GM19372 (cell line): ENCODE measurements around the gene RAD51C.
"Not testable (repeated sequence)": the region's sequence is repeated elsewhere in the genome, so short reads cannot be mapped to it uniquely, and the experiment has no call there.

Source experiments
- ATAC-seq: cut with Tn5 transposase; IDR thresholded peaks from one replicate; pipeline ENCODE4 v1.9.1; 2021; ENCODE audit warnings: mild to moderate bottlenecking, low read depth, moderate library complexity; ENCODE audit not compliant: unreplicated experiment

RAD51C gene

GRCh38 chr17:58730937-58731336, 38.5 kb downstream of the RAD51C start:
- ATAC-seq = no peak

- no peak for ATAC-seq
These were observed 41.6 kb downstream of the RAD51C start for GRCh38 chr17:58734040-58734439.

- no peak for ATAC-seq
These were observed 42.4 kb downstream of the RAD51C start for GRCh38 chr17:58734811-58735210.

- ATAC-seq = no peak
These were observed 48.8 kb downstream of the RAD51C start for GRCh38 chr17:58741121-58741625.

- ATAC-seq = no peak
These were observed 55.3 kb downstream of the RAD51C start for GRCh38 chr17:58747674-58748073.

- not testable (repeated sequence) for ATAC-seq
These were observed 57.2 kb downstream of the RAD51C start for GRCh38 chr17:58749627-58750026.

- ATAC-seq = no peak
These were observed 60.6 kb downstream of the RAD51C start for GRCh38 chr17:58753026-58753425.

- no peak for ATAC-seq
These were observed 62.8 kb downstream of the RAD51C start for GRCh38 chr17:58755269-58755576.

GRCh38 chr17:58755577-58756245, 63.3 kb downstream of the RAD51C start, which contains the start of gene PPM1E:
PPM1E (plus strand) TSS chr17:58755854.
- ATAC-seq = no peak

GRCh38 chr17:58756246-58757161, 64.1 kb downstream of the RAD51C start:
- no peak for ATAC-seq

- ATAC-seq = no peak
These were observed 64.8 kb downstream of the RAD51C start for GRCh38 chr17:58757162-58757613.

GRCh38 chr17:58758890-58759289, 66.5 kb downstream of the RAD51C start:
- ATAC-seq = no peak

GRCh38 chr17:58759522-58759921, 67.1 kb downstream of the RAD51C start:
- ATAC-seq = no peak

GRCh38 chr17:58760248-58760647, 67.8 kb downstream of the RAD51C start:
- no peak for ATAC-seq

GRCh38 chr17:58763263-58763662, 70.9 kb downstream of the RAD51C start:
- ATAC-seq = no peak

- ATAC-seq = no peak
These were observed 72.0 kb downstream of the RAD51C start for GRCh38 chr17:58764373-58764772.

- not testable (repeated sequence) for ATAC-seq
These were observed 86.1 kb downstream of the RAD51C start for GRCh38 chr17:58778482-58778881.

GRCh38 chr17:58779446-58779845, 87.0 kb downstream of the RAD51C start:
- ATAC-seq = no peak

GRCh38 chr17:58783380-58783779, 91.0 kb downstream of the RAD51C start:
- ATAC-seq = no peak

- ATAC-seq = no peak
These were observed 92.7 kb downstream of the RAD51C start for GRCh38 chr17:58785097-58785496.
